PC-3 (cell line): Measurements from ENCODE around the gene CLDN20. TPM values are rescaled to one million over a fixed set of nuclear protein-coding genes. Genes with fewer than 3 reads are reported as not detected.
"Not testable (repeated sequence)": the region's sequence is repeated elsewhere in the genome, so short reads cannot be mapped to it uniquely, and the experiment has no call there.

Source experiments
- ATAC-seq: fragments of 200-7000 bp; cut with Tn5 transposase; 2 replicates; pipeline ENCODE4 v1.9.1; 2020; ENCODE audit warnings: mild to moderate bottlenecking, moderate library complexity
- BruUV-seq: library from RNA; stranded (reverse); fragments of 400-500 nt; replicated peaks from 2 replicates; lab custom pipeline; 2021; lab: Mats Ljungman, UMichigan
- CTCF ChIA-PET: fragments of 300-600 bp; sonication (Branson Sonifier 250); formaldehyde crosslinking; loops from one replicate; lab custom pipeline; 2022; ENCODE audit warnings: antibody characterized with exemption; lab: Charles Lee
- POLR2A ChIA-PET: fragments of 300-600 bp; sonication (Branson Sonifier 250); formaldehyde crosslinking; loops from one replicate; lab custom pipeline; 2022; ENCODE audit warnings: antibody characterized with exemption; ENCODE audit not compliant: unreplicated experiment; lab: Charles Lee
- DNase-seq: peaks from one replicate; pipeline ENCODE4 v3.0.0-alpha.2; 2015
- H2AFZ ChIP-seq: fragments of 300-600 bp; sonication (generic); 2 replicates; pipeline ENCODE4 v1.6.0; 2016; ENCODE audit warnings: antibody characterized with exemption, low read length
- H3F3A ChIP-seq: fragments of 300-600 bp; sonication (generic); one replicate; pipeline ENCODE4 v1.6.0; 2017; ENCODE audit warnings: antibody characterized with exemption, low read length, control low read depth, mild to moderate bottlenecking; ENCODE audit not compliant: unreplicated experiment
- H3K27ac ChIP-seq: fragments of 300-600 bp; sonication (generic); 2 replicates; pipeline ENCODE4 v1.5.1; 2016; ENCODE audit warnings: mild to moderate bottlenecking, low read length
- H3K27me3 ChIP-seq: fragments of 300-600 bp; sonication (generic); 2 replicates; pipeline ENCODE4 v1.6.1; 2016; ENCODE audit warnings: low read length, mixed read lengths
- H3K36me3 ChIP-seq: fragments of 300-600 bp; sonication (generic); 2 replicates; pipeline ENCODE4 v1.6.1; 2016; ENCODE audit warnings: low read depth, mixed run types, low read length, mixed read lengths
- H3K4me1 ChIP-seq: fragments of 300-600 bp; sonication (generic); 2 replicates; pipeline ENCODE4 v1.5.1; 2016; ENCODE audit warnings: low read length; ENCODE audit not compliant: insufficient read depth
- H3K4me2 ChIP-seq: fragments of 300-600 bp; sonication (generic); 2 replicates; pipeline ENCODE4 v1.6.0; 2016; ENCODE audit warnings: low read length
- H3K4me3 ChIP-seq: fragments of 300-600 bp; sonication (generic); 2 replicates; pipeline ENCODE4 v1.5.1; 2016; ENCODE audit warnings: mild to moderate bottlenecking, low read length, mixed read lengths
- H3K79me2 ChIP-seq: fragments of 300-600 bp; sonication (generic); 2 replicates; pipeline ENCODE4 v1.6.1; 2017; ENCODE audit warnings: low read length, mixed read lengths
- H3K9ac ChIP-seq: fragments of 300-600 bp; sonication (generic); 2 replicates; pipeline ENCODE4 v1.6.0; 2016; ENCODE audit warnings: mild to moderate bottlenecking, low read length
- H3K9me2 ChIP-seq: fragments of 300-600 bp; sonication (generic); replicated peaks from 2 replicates; pipeline ENCODE4 v1.6.1; 2016; ENCODE audit warnings: mixed run types, low read length, mixed read lengths
- H3K9me3 ChIP-seq: fragments of 300-600 bp; sonication (generic); 2 replicates; pipeline ENCODE4 v1.6.1; 2016; ENCODE audit warnings: low read length, mixed read lengths
- H4K20me1 ChIP-seq: fragments of 300-600 bp; sonication (generic); 2 replicates; pipeline ENCODE4 v1.6.1; 2016; ENCODE audit warnings: low read length, mixed read lengths
- CTCF ChIP-seq: fragments of 300-600 bp; sonication (generic); conservative IDR thresholded peaks from 2 replicates; pipeline ENCODE4 v1.5.1; 2017; ENCODE audit warnings: antibody characterized with exemption, low read depth, mild to moderate bottlenecking, low read length
- EZH2 ChIP-seq: fragments of 300-600 bp; sonication (generic); IDR thresholded peaks from one replicate; pipeline ENCODE4 v1.6.1; 2017; ENCODE audit warnings: antibody characterized with exemption, mild to moderate bottlenecking, low read length; ENCODE audit not compliant: unreplicated experiment
- EZH2phosphoT487 ChIP-seq: fragments of 300-600 bp; sonication (generic); IDR thresholded peaks from 2 replicates; pipeline ENCODE4 v1.6.1; 2018; ENCODE audit warnings: mild to moderate bottlenecking, antibody characterized with exemption, low read length, borderline replicate concordance
- intact Hi-C: fragments of 100-400 bp; cut with micrococcal nuclease; formaldehyde crosslinking; loops from 2 replicates; pipeline ENCODE4 v1.9.0; 2023
- total RNA-seq: library from RNA; depleted of rRNA; stranded (reverse); fragments of >200 nt; gene quantifications from 2 replicates; pipeline ENCODE4 v1.2.3, GENCODE V29; 2014

Gene CLDN20
- total RNA-seq, 1 experiment from 2014 or later, result not detected

DNA sequence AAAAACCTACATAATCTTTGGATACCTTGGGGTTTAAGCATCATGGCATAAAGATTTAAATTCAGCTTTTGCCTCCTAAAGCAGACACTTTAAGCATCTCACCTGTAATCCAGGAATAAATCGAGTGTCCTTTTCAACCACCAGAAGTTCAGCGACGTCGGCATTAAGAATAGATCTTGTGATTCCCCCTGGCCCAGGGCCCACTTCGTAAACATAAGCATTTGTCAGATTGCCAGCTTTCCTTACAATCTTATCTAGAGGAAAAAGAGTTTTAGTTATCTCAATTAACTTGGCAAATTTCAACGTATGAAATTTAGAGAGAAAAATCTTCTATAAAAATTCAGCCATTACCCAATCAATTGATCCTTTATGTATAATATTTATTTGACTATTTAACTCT is 47.3 kb downstream of the CLDN20 start:
- ChIA-PET CTCF (no interaction called here), POLR2A (interaction anchor here (0.5 to 0.7 kb wide), 3 partner anchors 23 to 140 kb away, joined by 3 to 4 read pairs (median 3); no protein-coding TSS in a partner anchor)
- peaks cover 23% of the 10 kb centered on the region; the same call in 1 of the 2 replicates for H3K36me3 ChIP-seq
- no peak for DNase-seq
- H3K27me3 ChIP-seq, result no peaks in the 10 kb centered on the region
- peaks cover 39% of the 10 kb centered on the region for H3K4me1 ChIP-seq
- H3K9ac ChIP-seq, result peak overlapping the region; percentile 43; the same call in 1 of the 2 replicates
- BruUV-seq, result no TSS peak
- no peaks in the 10 kb centered on the region for H3K9me2 ChIP-seq
- peaks cover 29% of the 10 kb centered on the region for H3K79me2 ChIP-seq
- no peak for TF ChIP-seq EZH2phosphoT487
- TF ChIP-seq CTCF, result no peak
- no peak for TF ChIP-seq EZH2
- H3K4me3 ChIP-seq, result no peak overlapping the region
- ATAC-seq, result no peak
- H3F3A ChIP-seq, result no peaks in the 10 kb centered on the region
- no peaks in the 10 kb centered on the region for H4K20me1 ChIP-seq
- H3K4me2 ChIP-seq, result 0 out of 2 replicates have a peak overlapping the region, but pooled peaks have one; percentile 23
- intact Hi-C loops, result loop anchor here (2.0 to 10.0 kb wide), 2 partner anchors 122 to 1124 kb away; no protein-coding TSS in a partner anchor
- no peaks in the 10 kb centered on the region for H3K9me3 ChIP-seq
- peak overlapping the region; percentile 78 for H3K27ac ChIP-seq
- no peak overlapping the region for H2AFZ ChIP-seq

DNA sequence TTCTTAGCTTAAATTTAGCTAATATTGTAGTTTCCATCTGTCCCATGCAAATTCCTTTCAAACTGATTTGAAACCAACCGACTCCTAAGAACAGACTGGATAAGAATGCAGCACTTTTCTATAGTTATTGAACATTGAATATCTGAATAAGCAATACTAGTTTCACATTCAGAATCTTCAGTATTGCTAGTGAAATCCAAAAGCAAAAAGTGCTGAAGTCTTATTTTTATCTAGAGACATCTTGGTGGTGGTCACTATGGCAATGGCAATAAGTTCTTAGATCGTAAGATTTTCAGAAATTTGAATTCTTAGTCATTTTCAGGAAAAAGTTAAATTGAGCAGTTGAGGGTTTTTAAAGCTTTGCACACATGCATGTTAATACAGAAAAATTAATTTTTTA is 47.8 kb downstream of the CLDN20 start:
- TF ChIP-seq EZH2phosphoT487, result no peak
- TF ChIP-seq EZH2, result no peak
- TF ChIP-seq CTCF, result no peak
- Histone ChIP-seq H4K20me1 (no peaks in the 10 kb centered on the region), H3K9me3 (no peaks in the 10 kb centered on the region), H3K4me3 (no peak overlapping the region), H3K27ac (peak overlapping the region; percentile 78), H3K27me3 (no peaks in the 10 kb centered on the region), H3K36me3 (peaks cover 18% of the 10 kb centered on the region; the same call in 1 of the 2 replicates), H3K4me2 (no peak overlapping the region), H3K4me1 (peaks cover 39% of the 10 kb centered on the region), H3K9ac (no peak overlapping the region; the same call in 1 of the 2 replicates), H3K9me2 (no peaks in the 10 kb centered on the region), H3F3A (no peaks in the 10 kb centered on the region), H3K79me2 (peaks cover 29% of the 10 kb centered on the region), H2AFZ (no peak overlapping the region)
- no TSS peak for BruUV-seq
- DNase-seq (no peak), ATAC-seq (no peak)
- CTCF ChIA-PET, result no interaction called here
- POLR2A ChIA-PET, result no interaction called here
- intact Hi-C loops, result loop anchor here (2.0 to 10.0 kb wide), 2 partner anchors 123 to 1123 kb away; no protein-coding TSS in a partner anchor

GRCh38 chr6:155312950-155313349 is 49.1 kb downstream of the CLDN20 start:
- Histone ChIP-seq H3K4me1 (peaks cover 39% of the 10 kb centered on the region), H3K79me2 (peaks cover 29% of the 10 kb centered on the region), H3K9ac (peak overlapping the region; percentile 95), H3K36me3 (peaks cover 16% of the 10 kb centered on the region; the same call in 1 of the 2 replicates), H3K4me2 (peak overlapping the region; percentile 93), H3K4me3 (peak overlapping the region; percentile 89)
- H2AFZ ChIP-seq, H3K9me3 ChIP-seq, BruUV-seq, H4K20me1 ChIP-seq, H3K9me2 ChIP-seq, H3K27me3 ChIP-seq, H3F3A ChIP-seq, ATAC-seq, POLR2A ChIA-PET, H3K27ac ChIP-seq, DNase-seq: not testable (repeated sequence)
- CTCF ChIA-PET, result interaction anchor here (0.6 kb wide), 1 partner anchor 534 kb away, joined by 3 read pairs; no protein-coding TSS in a partner anchor
- intact Hi-C loops, result loop anchor here (10.0 kb wide), 1 partner anchor 1122 kb away; no protein-coding TSS in a partner anchor
